CD4-positive, alpha-beta T cell (primary cell): ENCODE results near the gene CSF2RB. TPM values are rescaled to one million over a fixed set of nuclear protein-coding genes. Genes with fewer than 3 reads are reported as not detected.
A peak's percentile ranks its signal among the peaks of the same experiment; 100 is the strongest.

Experiments used
- ATAC-seq: fragments of 200-7000 bp; cut with Tn5 transposase; one replicate; pipeline ENCODE4 v1.10.0; 2022; ENCODE audit warnings: mild to moderate bottlenecking; ENCODE audit not compliant: poor library complexity
- CTCF ChIA-PET: fragments of 350-600 bp; sonication (Branson Sonifier 250); formaldehyde crosslinking; loops from one replicate; lab custom pipeline; 2021; ENCODE audit warnings: antibody characterized with exemption, inconsistent platforms; lab: Charles Lee
- POLR2A ChIA-PET: fragments of 350-600 bp; sonication (Branson Sonifier 250); formaldehyde crosslinking; loops from one replicate; lab custom pipeline; 2021; ENCODE audit warnings: antibody characterized with exemption, inconsistent platforms; lab: Charles Lee
- DNase-seq, 14 experiments: peaks; one replicate each; pipeline ENCODE4 v3.0.0-alpha.2; 2013 to 2020; ENCODE audit warnings: mixed read lengths in 2 of 14
- H3K27ac ChIP-seq, 2 donors: one replicate each; pipeline versions ENCODE4 v1.5.1 to v1.7.0; 2013; ENCODE audit warnings: low read length in 2 of 2, low read depth in 1 of 2, mild to moderate bottlenecking in 1 of 2
- H3K27me3 ChIP-seq, 2 experiments: 1 replicate in 1 of 2; 2 replicates in 1 of 2; pipeline versions ENCODE4 v1.6.1 to v1.7.0; 2013; ENCODE audit warnings: low read length in 2 of 2, control low read depth in 1 of 2, mild to moderate bottlenecking in 1 of 2, moderate library complexity in 1 of 2; ENCODE audit not compliant: insufficient read depth in 2 of 2, control insufficient read depth in 1 of 2
- H3K36me3 ChIP-seq: one replicate; pipeline ENCODE4 v1.6.1; 2013; ENCODE audit warnings: low read length, control low read depth; ENCODE audit not compliant: insufficient read depth
- H3K4me1 ChIP-seq: one replicate; pipeline ENCODE4 v1.6.1; 2013; ENCODE audit warnings: low read length, control low read depth; ENCODE audit not compliant: insufficient read depth
- H3K4me3 ChIP-seq: one replicate; pipeline ENCODE4 v1.5.1; 2013; ENCODE audit warnings: mild to moderate bottlenecking, low read length, moderate library complexity
- H3K9me3 ChIP-seq, 2 experiments: 1 replicate in 1 of 2; 2 replicates in 1 of 2; pipeline versions ENCODE4 v1.6.1 to v1.7.0; 2013; ENCODE audit warnings: low read length in 2 of 2, mild to moderate bottlenecking in 2 of 2, control low read depth in 1 of 2, moderate library complexity in 1 of 2; ENCODE audit not compliant: control insufficient read depth in 1 of 2, insufficient read depth in 1 of 2
- H3K27ac Mint-ChIP-seq: one replicate; pipeline ENCODE4 v1.8.0; 2020; ENCODE audit warnings: mixed read lengths
- H3K27me3 Mint-ChIP-seq: one replicate; pipeline ENCODE4 v1.8.0; 2021; ENCODE audit warnings: mixed read lengths
- H3K36me3 Mint-ChIP-seq: one replicate; pipeline ENCODE4 v1.8.0; 2021; ENCODE audit warnings: low read depth, mixed read lengths
- H3K4me1 Mint-ChIP-seq: one replicate; pipeline ENCODE4 v1.8.0; 2021; ENCODE audit warnings: low read depth, mixed read lengths
- H3K4me3 Mint-ChIP-seq: one replicate; pipeline ENCODE4 v1.8.0; 2020; ENCODE audit warnings: mild to moderate bottlenecking, mixed read lengths
- H3K9me3 Mint-ChIP-seq: one replicate; pipeline ENCODE4 v1.8.0; 2020; ENCODE audit warnings: mixed read lengths
- CTCF ChIP-seq: fragments of 200-600 bp; IDR thresholded peaks from one replicate; pipeline ENCODE4 v1.8.0; 2022; ENCODE audit warnings: antibody characterized with exemption, mild to moderate bottlenecking
- intact Hi-C, 2 experiments: fragments of 100-400 bp; cut with DNase I in 1 of 2; cut with micrococcal nuclease in 1 of 2; formaldehyde crosslinking; loops; one replicate each; pipeline versions ENCODE4 v1.15.1 to v1.9.0; 2023 to 2025; cut with DNase I, micrococcal nuclease
- total RNA-seq, 174 experiments: library from RNA in 2 of 174; stranded (reverse) in 2 of 174; gene quantifications; one replicate each; pipeline ENCODE4 v1.2.3 and lab custom pipeline; 2021 to 2026

The CSF2RB gene
- total RNA-seq, 2 experiments from 2014 or later: 1.5 TPM

- intact Hi-C loops: no loop called here
- H3K4me1 Mint-ChIP-seq: peaks cover 6% of the 10 kb centered on the region
These were observed 27.4 kb upstream of the CSF2RB start for GRCh38 chr22:36886016-36886415.

GRCh38 chr22:36887162-36887561, 26.3 kb upstream of the CSF2RB start:
- DNase-seq: peak in 4 of 14 experiments; percentile 7 to 72 (median 50)
- Mint-ChIP-seq H3K4me1 (peaks cover 6% of the 10 kb centered on the region), H3K27ac (peak overlapping the region; percentile 25), H3K4me3 (no peak overlapping the region), H3K36me3 (no peaks in the 10 kb centered on the region), H3K27me3 (peaks cover 14% of the 10 kb centered on the region), H3K9me3 (no peaks in the 10 kb centered on the region)
- ATAC-seq: peak; percentile 97
- H3K27me3 ChIP-seq: no peaks in the 10 kb centered on the region
- no peak overlapping the region for H3K4me3 ChIP-seq
- POLR2A ChIA-PET: interaction anchor here (0.8 to 1.7 kb wide), 3 partner anchors 11 to 27 kb away, joined by 3 to 8 read pairs (median 4); partner anchors contain the start of gene NCF4
- peak overlapping the region in 1 of 2 donors; percentile 13 for H3K27ac ChIP-seq
- H3K4me1 ChIP-seq: peaks cover 13% of the 10 kb centered on the region
- TF ChIP-seq CTCF: no peak
- CTCF ChIA-PET: interaction anchor here (0.8 kb wide), 1 partner anchor 31 kb away, joined by 3 read pairs; no protein-coding TSS in a partner anchor
- H3K9me3 ChIP-seq: peaks cover 9 to 13% of the 10 kb centered on the region in 2 experiments
- intact Hi-C loops: no loop called here
- H3K36me3 ChIP-seq: no peaks in the 10 kb centered on the region

More at GRCh38 chr22:36886016-36886415, 27.4 kb upstream of the CSF2RB start:
- H3K27ac ChIP-seq: no peak overlapping the region
- no peaks in the 10 kb centered on the region for H3K36me3 ChIP-seq
- H3K4me3 Mint-ChIP-seq: no peak overlapping the region
- CTCF ChIA-PET: interaction anchor here (0.7 kb wide), 1 partner anchor 77 kb away, joined by 3 read pairs; no protein-coding TSS in a partner anchor
- peaks cover 18 to 19% of the 10 kb centered on the region in 2 experiments for H3K9me3 ChIP-seq
- peaks cover 13% of the 10 kb centered on the region for H3K4me1 ChIP-seq
- ATAC-seq (no peak), DNase-seq (no peak)
- TF ChIP-seq CTCF: no peak
- H3K27me3 ChIP-seq: no peaks in the 10 kb centered on the region
- POLR2A ChIA-PET: interaction anchor here (0.6 to 1.3 kb wide), 2 partner anchors 12 to 92 kb away, joined by 3 to 4 read pairs; no protein-coding TSS in a partner anchor
- peaks cover 8% of the 10 kb centered on the region for H3K36me3 Mint-ChIP-seq
- H3K4me3 ChIP-seq: no peak overlapping the region
- no peak overlapping the region for H3K27ac Mint-ChIP-seq
- peaks cover 6% of the 10 kb centered on the region for H3K9me3 Mint-ChIP-seq
- peaks cover 14% of the 10 kb centered on the region for H3K27me3 Mint-ChIP-seq

- Histone ChIP-seq H3K4me3 (no peak overlapping the region), H3K4me1 (peaks cover 10% of the 10 kb centered on the region), H3K27ac (no peak overlapping the region), H3K27me3 (no peaks in the 10 kb centered on the region), H3K36me3 (no peaks in the 10 kb centered on the region), H3K9me3 (peaks cover 7 to 9% of the 10 kb centered on the region in 2 experiments)
- no peaks in the 10 kb centered on the region for H3K27me3 Mint-ChIP-seq
- H3K9me3 Mint-ChIP-seq: no peaks in the 10 kb centered on the region
- CTCF ChIA-PET: interaction anchor here (0.6 kb wide), 1 partner anchor 11 kb away, joined by 3 read pairs; no protein-coding TSS in a partner anchor
- POLR2A ChIA-PET: no interaction called here
- peaks cover 6% of the 10 kb centered on the region for H3K4me1 Mint-ChIP-seq
- DNase-seq (no peak), ATAC-seq (no peak)
- intact Hi-C loops: no loop called here
- H3K27ac Mint-ChIP-seq: no peak overlapping the region
- no peak overlapping the region for H3K4me3 Mint-ChIP-seq
- no peak for TF ChIP-seq CTCF
- H3K36me3 Mint-ChIP-seq: no peaks in the 10 kb centered on the region
These were observed 21.8 kb upstream of the CSF2RB start for GRCh38 chr22:36891646-36892045.
